CD14-positive monocyte (primary cell): ENCODE measurements around the gene BCAP31. TPM values are rescaled to one million over a fixed set of nuclear protein-coding genes. Genes with fewer than 3 reads are reported as not detected.

Source experiments
- DNase-seq, 3 donors: peaks; one replicate each; pipeline ENCODE4 v3.0.0-alpha.2; 2011 to 2022
- H2AFZ ChIP-seq: 2 replicates; pipeline ENCODE4 v1.6.0; 2012; ENCODE audit warnings: mild to moderate bottlenecking, low read depth, low read length, inconsistent platforms; ENCODE audit not compliant: insufficient read depth, poor library complexity, severe bottlenecking
- H3K27ac ChIP-seq, 2 donors: 1 replicate in 1 of 2; 2 replicates in 1 of 2; pipeline ENCODE4 v1.5.1; 2012 to 2013; ENCODE audit warnings: low read length in 2 of 2, control low read depth in 1 of 2, inconsistent platforms in 1 of 2, low read depth in 1 of 2, mild to moderate bottlenecking in 1 of 2
- H3K27me3 ChIP-seq, 2 donors: one replicate each; pipeline versions ENCODE4 v1.6.0 to v1.6.1; 2011 to 2013; ENCODE audit warnings: low read length in 2 of 2; ENCODE audit not compliant: control insufficient read depth in 2 of 2, insufficient read depth in 2 of 2
- H3K36me3 ChIP-seq, 2 donors: replicated peaks in 1 of 2; 1 replicate in 1 of 2; 2 replicates in 1 of 2; pipeline versions ENCODE4 v1.5.1 to v1.6.1; 2012 to 2013; ENCODE audit warnings: low read length in 2 of 2, control low read depth in 1 of 2, inconsistent platforms in 1 of 2, mild to moderate bottlenecking in 1 of 2; ENCODE audit not compliant: insufficient read depth in 2 of 2, control insufficient read depth in 1 of 2
- H3K4me1 ChIP-seq, 2 donors: 1 replicate in 1 of 2; 2 replicates in 1 of 2; pipeline versions ENCODE4 v1.5.1 to v1.6.1; 2012 to 2013; ENCODE audit warnings: low read length in 2 of 2, control low read depth in 1 of 2, inconsistent platforms in 1 of 2, mild to moderate bottlenecking in 1 of 2, moderate library complexity in 1 of 2; ENCODE audit not compliant: insufficient read depth in 2 of 2, control insufficient read depth in 1 of 2
- H3K4me2 ChIP-seq: replicated peaks from 2 replicates; pipeline ENCODE3; 2012; ENCODE audit warnings: low read length, moderate library complexity, mild to moderate bottlenecking; ENCODE audit not compliant: poor library complexity, severe bottlenecking; ENCODE audit errors: extremely low read depth
- H3K4me3 ChIP-seq, 3 experiments: fragments of 200-600 bp in 1 of 3; sonication (generic) in 1 of 3; replicated peaks in 1 of 3; 1 replicate in 2 of 3; 2 replicates in 1 of 3; pipeline ENCODE4 v1.5.1; 2011 to 2013; ENCODE audit warnings: low read length in 3 of 3, mild to moderate bottlenecking in 3 of 3, control low read depth in 2 of 3, low read depth in 2 of 3, inconsistent platforms in 1 of 3, moderate library complexity in 1 of 3
- H3K79me2 ChIP-seq: 2 replicates; pipeline ENCODE4 v1.6.0; 2012; ENCODE audit warnings: mild to moderate bottlenecking, control low read depth, inconsistent platforms, low read length, moderate library complexity; ENCODE audit not compliant: insufficient read depth
- H3K9ac ChIP-seq: 2 replicates; pipeline ENCODE4 v1.6.0; 2017; ENCODE audit warnings: low read length, mild to moderate bottlenecking; ENCODE audit not compliant: insufficient read depth, poor library complexity, severe bottlenecking
- H3K9me3 ChIP-seq, 2 donors: replicated peaks in 1 of 2; 1 replicate in 1 of 2; 2 replicates in 1 of 2; pipeline versions ENCODE4 v1.5.1 to v1.6.1; 2012 to 2013; ENCODE audit warnings: low read length in 2 of 2, control low read depth in 1 of 2; ENCODE audit not compliant: control insufficient read depth in 1 of 2, insufficient read depth in 1 of 2
- H4K20me1 ChIP-seq: 2 replicates; pipeline ENCODE4 v1.6.0; 2012; ENCODE audit warnings: mild to moderate bottlenecking, low read length, control low read depth, moderate library complexity; ENCODE audit not compliant: insufficient read depth
- H3K27ac Mint-ChIP-seq, 7 donors: one replicate each; pipeline ENCODE4 v1.8.0; 2020; ENCODE audit warnings: mild to moderate bottlenecking in 7 of 7, mixed read lengths in 7 of 7, moderate library complexity in 6 of 7, inconsistent platforms in 2 of 7
- H3K27me3 Mint-ChIP-seq, 3 donors: one replicate each; pipeline ENCODE4 v1.8.0; 2021 to 2022; ENCODE audit warnings: low read depth in 3 of 3, mild to moderate bottlenecking in 3 of 3, mixed read lengths in 3 of 3, moderate library complexity in 3 of 3, inconsistent platforms in 1 of 3
- H3K36me3 Mint-ChIP-seq, 2 donors: one replicate each; pipeline ENCODE4 v1.8.0; 2020; ENCODE audit warnings: mixed read lengths in 2 of 2, inconsistent platforms in 1 of 2, mild to moderate bottlenecking in 1 of 2
- H3K4me1 Mint-ChIP-seq: one replicate; pipeline ENCODE4 v1.8.0; 2020; ENCODE audit warnings: mild to moderate bottlenecking, mixed read lengths
- H3K4me3 Mint-ChIP-seq, 2 donors: one replicate each; pipeline ENCODE4 v1.8.0; 2020; ENCODE audit warnings: mild to moderate bottlenecking in 2 of 2, mixed read lengths in 2 of 2, moderate library complexity in 1 of 2
- H3K9me3 Mint-ChIP-seq, 7 donors: one replicate each; pipeline ENCODE4 v1.8.0; 2020 to 2022; ENCODE audit warnings: mixed read lengths in 7 of 7, mild to moderate bottlenecking in 6 of 7, moderate library complexity in 6 of 7, inconsistent platforms in 2 of 7
- WGBS: methylation state at CpG from one replicate; pipeline ENCODE4 v1.1.5; 2013; ENCODE audit warnings: missing lambda C conversion rate; ENCODE audit not compliant: insufficient coverage; 5-methylcytosine and 5-hydroxymethylcytosine counted together
- intact Hi-C, 2 donors: fragments of 100-400 bp; cut with micrococcal nuclease; formaldehyde crosslinking; loops; one replicate each; pipeline versions ENCODE4 v1.15.0 to v1.15.1; 2023
- polyA plus RNA-seq, 3 donors: library from polyadenylated mRNA; depleted of rRNA in 1 of 3; unstranded in 2 of 3; stranded (reverse) in 1 of 3; fragments of 300-500 nt in 2 of 3; fragments of >200 nt in 1 of 3; fragmentation: Illumina TruSeq in 2 of 3; gene quantifications; 1 replicate in 2 of 3; 2 replicates in 1 of 3; pipeline ENCODE4 v1.2.3, GENCODE V29; 2012 to 2021
- TF ChIP-seq, protein P1 (sequence below): fragments of 200-600 bp; IDR thresholded peaks from one replicate; pipeline ENCODE4 v1.8.0; 2022; ENCODE audit warnings: antibody characterized with exemption, mild to moderate bottlenecking

BCAP31 gene
- polyA plus RNA-seq, 3 donors = 139 to 294 (median 288) TPM

- intact Hi-C loops = no loop called here
- Histone ChIP-seq H3K9me3 (peaks cover 0 to 7% of the 10 kb centered on the region in 2 donors), H3K4me1 (peaks cover 20 to 21% of the 10 kb centered on the region in 2 donors), H3K27ac (no peak overlapping the region), H3K27me3 (no peaks in the 10 kb centered on the region), H2AFZ (no peak overlapping the region), H4K20me1 (peaks cover 21% of the 10 kb centered on the region), H3K4me2 (no peak overlapping the region), H3K79me2 (peaks cover 6% of the 10 kb centered on the region), H3K9ac (no peak overlapping the region), H3K4me3 (no peak overlapping the region), H3K36me3 (peaks cover 43 to 58% of the 10 kb centered on the region in 2 donors)
- Mint-ChIP-seq H3K27ac (peak overlapping the region in 2 of 7 donors; percentile 4 to 13), H3K4me1 (peaks cover 19% of the 10 kb centered on the region), H3K9me3 (peaks cover 0 to 17% (median 14%) of the 10 kb centered on the region in 7 donors), H3K4me3 (no peak overlapping the region), H3K36me3 (peaks cover 48 to 79% of the 10 kb centered on the region in 2 donors), H3K27me3 (peaks cover 0 to 12% (median 0%) of the 10 kb centered on the region in 3 donors)
- DNase-seq = no peak
- 100% methylated on average over 13 of the region's 30 CpGs for WGBS
- TF ChIP-seq, protein P1, sequence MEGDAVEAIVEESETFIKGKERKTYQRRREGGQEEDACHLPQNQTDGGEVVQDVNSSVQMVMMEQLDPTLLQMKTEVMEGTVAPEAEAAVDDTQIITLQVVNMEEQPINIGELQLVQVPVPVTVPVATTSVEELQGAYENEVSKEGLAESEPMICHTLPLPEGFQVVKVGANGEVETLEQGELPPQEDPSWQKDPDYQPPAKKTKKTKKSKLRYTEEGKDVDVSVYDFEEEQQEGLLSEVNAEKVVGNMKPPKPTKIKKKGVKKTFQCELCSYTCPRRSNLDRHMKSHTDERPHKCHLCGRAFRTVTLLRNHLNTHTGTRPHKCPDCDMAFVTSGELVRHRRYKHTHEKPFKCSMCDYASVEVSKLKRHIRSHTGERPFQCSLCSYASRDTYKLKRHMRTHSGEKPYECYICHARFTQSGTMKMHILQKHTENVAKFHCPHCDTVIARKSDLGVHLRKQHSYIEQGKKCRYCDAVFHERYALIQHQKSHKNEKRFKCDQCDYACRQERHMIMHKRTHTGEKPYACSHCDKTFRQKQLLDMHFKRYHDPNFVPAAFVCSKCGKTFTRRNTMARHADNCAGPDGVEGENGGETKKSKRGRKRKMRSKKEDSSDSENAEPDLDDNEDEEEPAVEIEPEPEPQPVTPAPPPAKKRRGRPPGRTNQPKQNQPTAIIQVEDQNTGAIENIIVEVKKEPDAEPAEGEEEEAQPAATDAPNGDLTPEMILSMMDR = no peak
Measured at GRCh38 chrX:153736071-153736820, 12.1 kb upstream of the BCAP31 start.

GRCh38 chrX:153735274-153735673 lies 11.1 kb upstream of the BCAP31 start:
- Histone ChIP-seq H3K27ac (no peak overlapping the region), H2AFZ (no peak overlapping the region)

More at GRCh38 chrX:153735274-153735673, 11.1 kb upstream of the BCAP31 start:
- intact Hi-C loops = no loop called here
- peaks cover 21% of the 10 kb centered on the region for H4K20me1 ChIP-seq
- peaks cover 47 to 73% of the 10 kb centered on the region in 2 donors for H3K36me3 Mint-ChIP-seq
- peaks cover 0 to 20% (median 16%) of the 10 kb centered on the region in 7 donors for H3K9me3 Mint-ChIP-seq
- no peaks in the 10 kb centered on the region for H3K27me3 ChIP-seq
- no peak overlapping the region for H3K9ac ChIP-seq
- TF ChIP-seq, protein P1 = peak; percentile 26
- H3K4me3 ChIP-seq = no peak overlapping the region
- DNase-seq = peak in 1 of 3 donors; percentile 7
- H3K4me2 ChIP-seq = no peak overlapping the region
- no peak overlapping the region for H3K4me3 Mint-ChIP-seq
- WGBS = no CpG with 5 or more reads among the region's 9 CpGs
- H3K9me3 ChIP-seq = peaks cover 0 to 7% of the 10 kb centered on the region in 2 donors
- H3K27ac Mint-ChIP-seq = no peak overlapping the region
- H3K4me1 ChIP-seq = peaks cover 29 to 31% of the 10 kb centered on the region in 2 donors
- peaks cover 0 to 12% (median 0%) of the 10 kb centered on the region in 3 donors for H3K27me3 Mint-ChIP-seq
- peaks cover 39 to 53% of the 10 kb centered on the region in 2 donors for H3K36me3 ChIP-seq
- peaks cover 10% of the 10 kb centered on the region for H3K79me2 ChIP-seq
- H3K4me1 Mint-ChIP-seq = peaks cover 26% of the 10 kb centered on the region
